ENCODE results near the gene PPP1R3E.

PPP1R3E gene

GRCh38 chr14:23308721-23309445 is 6.2 kb upstream of the PPP1R3E start:
- DNase-seq (ENCODE audit: insufficient read length, low spot score) (no peak), FAIRE-seq (no peak)
- no peak for TF ChIP-seq PAX5 (IDR thresholded peaks at IDR 0.05; ENCODE audit: insufficient read depth, low read length, severe bottlenecking)
- no peak for TF ChIP-seq POLR2A (IDR thresholded peaks at IDR 0.05; ENCODE audit: low read depth, low read length)
- no peak for TF ChIP-seq POLR2AphosphoS5 (IDR thresholded peaks at IDR 0.05; ENCODE audit: low read depth, low read length)
- TF ChIP-seq POU2F2 (IDR thresholded peaks at IDR 0.05; ENCODE audit: low read depth, low read length): no peak
- no peak for TF ChIP-seq SPI1 (IDR thresholded peaks at IDR 0.05; ENCODE audit: low read depth, low read length)
- no peak for TF ChIP-seq TAF1 (IDR thresholded peaks at IDR 0.05; ENCODE audit: low read depth, low read length)

GRCh38 chr14:23307687-23308644 is 5.3 kb upstream of the PPP1R3E start:
- FAIRE-seq (no peak), DNase-seq (ENCODE audit: insufficient read length, low spot score) (no peak)
- TF ChIP-seq TAF1 (IDR thresholded peaks at IDR 0.05; ENCODE audit: low read depth, low read length): no peak
- no peak for TF ChIP-seq POU2F2 (IDR thresholded peaks at IDR 0.05; ENCODE audit: low read depth, low read length)

GRCh38 chr14:23307146-23307530 is 4.5 kb upstream of the PPP1R3E start:
- TF ChIP-seq TAF1 (IDR thresholded peaks at IDR 0.05; ENCODE audit: low read depth, low read length) (no peak), PAX5 (IDR thresholded peaks at IDR 0.05; ENCODE audit: insufficient read depth, low read length, severe bottlenecking) (no peak), POLR2AphosphoS5 (IDR thresholded peaks at IDR 0.05; ENCODE audit: low read depth, low read length) (no peak)
- FAIRE-seq: no peak
- no peak for DNase-seq (ENCODE audit: insufficient read length, low spot score)

- TF ChIP-seq PAX5 (IDR thresholded peaks at IDR 0.05; ENCODE audit: insufficient read depth, low read length, severe bottlenecking): no peak
- TF ChIP-seq POLR2AphosphoS5 (IDR thresholded peaks at IDR 0.05; ENCODE audit: low read depth, low read length): peak; percentile 75
- TF ChIP-seq POU2F2 (IDR thresholded peaks at IDR 0.05; ENCODE audit: low read depth, low read length): 0 out of 2 replicates have a peak, but pooled peaks have one; percentile 19
- TF ChIP-seq TAF1 (IDR thresholded peaks at IDR 0.05; ENCODE audit: low read depth, low read length): no peak; the same call in 1 of the 2 replicates
- no peak for TF ChIP-seq SPI1 (IDR thresholded peaks at IDR 0.05; ENCODE audit: low read depth, low read length)
- peak; percentile 73 for TF ChIP-seq POLR2A (IDR thresholded peaks at IDR 0.05; ENCODE audit: low read depth, low read length)
- peak; percentile 69 for DNase-seq (ENCODE audit: insufficient read length, low spot score)
- FAIRE-seq: peak; percentile 60
These were observed 3.9 kb upstream of the PPP1R3E start, which contains the start of gene BCL2L2 for GRCh38 chr14:23306412-23307145. Gene BCL2L2, plus strand, starts transcription at chr14:23306833. Its CDS starts 935 bp downstream, at chr14:23307768.

GRCh38 chr14:23301969-23302289 is 730 bp downstream of the PPP1R3E start:
- TF ChIP-seq SPI1 (IDR thresholded peaks at IDR 0.05; ENCODE audit: low read depth, low read length) (no peak), TAF1 (IDR thresholded peaks at IDR 0.05; ENCODE audit: low read depth, low read length) (peak; percentile 44; the same call in 1 of the 2 replicates), POLR2A (IDR thresholded peaks at IDR 0.05; ENCODE audit: low read depth, low read length) (peak; percentile 82), POU2F2 (IDR thresholded peaks at IDR 0.05; ENCODE audit: low read depth, low read length) (no peak), PAX5 (IDR thresholded peaks at IDR 0.05; ENCODE audit: insufficient read depth, low read length, severe bottlenecking) (no peak), POLR2AphosphoS5 (IDR thresholded peaks at IDR 0.05; ENCODE audit: low read depth, low read length) (no peak)
- no peak for FAIRE-seq
- no peak for DNase-seq (ENCODE audit: insufficient read length, low spot score)

GRCh38 chr14:23301288-23301968 is 1.2 kb downstream of the PPP1R3E start:
- FAIRE-seq: peak; percentile 97

GRCh38 chr14:23300687-23301223 is 1.9 kb downstream of the PPP1R3E start:
- DNase-seq (ENCODE audit: insufficient read length, low spot score): no peak
- TF ChIP-seq POLR2AphosphoS5 (IDR thresholded peaks at IDR 0.05; ENCODE audit: low read depth, low read length): 0 out of 2 replicates have a peak, but pooled peaks have one; percentile 30
- no peak for TF ChIP-seq TAF1 (IDR thresholded peaks at IDR 0.05; ENCODE audit: low read depth, low read length)
- peak; percentile 44; the same call in 1 of the 2 replicates for TF ChIP-seq POLR2A (IDR thresholded peaks at IDR 0.05; ENCODE audit: low read depth, low read length)
- FAIRE-seq: no peak

More at GRCh38 chr14:23301288-23301968, 1.2 kb downstream of the PPP1R3E start:
- DNase-seq (ENCODE audit: insufficient read length, low spot score): peak; percentile 96
- TF ChIP-seq TAF1 (IDR thresholded peaks at IDR 0.05; ENCODE audit: low read depth, low read length) (peak; percentile 61; the same call in 1 of the 2 replicates), SPI1 (IDR thresholded peaks at IDR 0.05; ENCODE audit: low read depth, low read length) (no peak), POU2F2 (IDR thresholded peaks at IDR 0.05; ENCODE audit: low read depth, low read length) (no peak), POLR2A (IDR thresholded peaks at IDR 0.05; ENCODE audit: low read depth, low read length) (no peak), PAX5 (IDR thresholded peaks at IDR 0.05; ENCODE audit: insufficient read depth, low read length, severe bottlenecking) (peak; percentile 59)

GRCh38 chr14:23299986-23300686 is 2.5 kb downstream of the PPP1R3E start:
- TF ChIP-seq SPI1 (IDR thresholded peaks at IDR 0.05; ENCODE audit: low read depth, low read length) (peak; percentile 53), TAF1 (IDR thresholded peaks at IDR 0.05; ENCODE audit: low read depth, low read length) (no peak)
- DNase-seq (ENCODE audit: insufficient read length, low spot score): no peak
- FAIRE-seq: no peak

Measured in GM12891 (cell line).